Mesothelial cell of epicardium (in vitro differentiated cells): ENCODE data around the gene GRID1. TPM values are rescaled to one million over a fixed set of nuclear protein-coding genes. Genes with fewer than 3 reads are reported as not detected.

Experiments
- DNase-seq, 2 experiments: peaks; one replicate each; pipeline ENCODE4 v3.0.0; 2021; ENCODE audit warnings: low spot score in 2 of 2; ENCODE audit not compliant: unreplicated experiment in 2 of 2
- H3K27ac Mint-ChIP-seq: 2 replicates; pipeline ENCODE4 v1.8.0; 2021; ENCODE audit warnings: mixed read lengths
- H3K27me3 Mint-ChIP-seq: 2 replicates; pipeline ENCODE4 v1.8.0; 2021; ENCODE audit warnings: low read depth, mixed read lengths
- H3K36me3 Mint-ChIP-seq: 2 replicates; pipeline ENCODE4 v1.8.0; 2021; ENCODE audit warnings: mixed read lengths
- H3K4me1 Mint-ChIP-seq: 2 replicates; pipeline ENCODE4 v1.8.0; 2021; ENCODE audit warnings: mixed read lengths
- H3K4me3 Mint-ChIP-seq: 2 replicates; pipeline ENCODE4 v1.8.0; 2021; ENCODE audit warnings: mild to moderate bottlenecking, moderate library complexity, mixed read lengths
- H3K9me3 Mint-ChIP-seq: 2 replicates; pipeline ENCODE4 v1.8.0; 2021; ENCODE audit warnings: mixed read lengths
- total RNA-seq: library from RNA; stranded (reverse); gene quantifications from 3 replicates; pipeline ENCODE4 v1.2.1, GENCODE V29; 2021
- TF ChIP-seq, protein P1 (sequence below): fragments of 200-600 bp; sonication (generic); IDR thresholded peaks from one replicate; pipeline ENCODE4 v1.5.0; 2021; ENCODE audit warnings: antibody characterized with exemption; ENCODE audit not compliant: unreplicated experiment

GRID1 gene
- total RNA-seq, 1 donor from 2014 or later, result 0.22 TPM

- Mint-ChIP-seq H3K36me3 (no peaks in the 10 kb centered on the region), H3K4me1 (no peaks in the 10 kb centered on the region), H3K27ac (no peak overlapping the region), H3K9me3 (no peaks in the 10 kb centered on the region), H3K4me3 (no peak overlapping the region), H3K27me3 (peaks cover 40% of the 10 kb centered on the region)
- DNase-seq, result no peak
- TF ChIP-seq, protein P1, sequence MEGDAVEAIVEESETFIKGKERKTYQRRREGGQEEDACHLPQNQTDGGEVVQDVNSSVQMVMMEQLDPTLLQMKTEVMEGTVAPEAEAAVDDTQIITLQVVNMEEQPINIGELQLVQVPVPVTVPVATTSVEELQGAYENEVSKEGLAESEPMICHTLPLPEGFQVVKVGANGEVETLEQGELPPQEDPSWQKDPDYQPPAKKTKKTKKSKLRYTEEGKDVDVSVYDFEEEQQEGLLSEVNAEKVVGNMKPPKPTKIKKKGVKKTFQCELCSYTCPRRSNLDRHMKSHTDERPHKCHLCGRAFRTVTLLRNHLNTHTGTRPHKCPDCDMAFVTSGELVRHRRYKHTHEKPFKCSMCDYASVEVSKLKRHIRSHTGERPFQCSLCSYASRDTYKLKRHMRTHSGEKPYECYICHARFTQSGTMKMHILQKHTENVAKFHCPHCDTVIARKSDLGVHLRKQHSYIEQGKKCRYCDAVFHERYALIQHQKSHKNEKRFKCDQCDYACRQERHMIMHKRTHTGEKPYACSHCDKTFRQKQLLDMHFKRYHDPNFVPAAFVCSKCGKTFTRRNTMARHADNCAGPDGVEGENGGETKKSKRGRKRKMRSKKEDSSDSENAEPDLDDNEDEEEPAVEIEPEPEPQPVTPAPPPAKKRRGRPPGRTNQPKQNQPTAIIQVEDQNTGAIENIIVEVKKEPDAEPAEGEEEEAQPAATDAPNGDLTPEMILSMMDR, result no peak
Observed at GRCh38 chr10:86312701-86313270, 53.8 kb downstream of the GRID1 start.

DNA sequence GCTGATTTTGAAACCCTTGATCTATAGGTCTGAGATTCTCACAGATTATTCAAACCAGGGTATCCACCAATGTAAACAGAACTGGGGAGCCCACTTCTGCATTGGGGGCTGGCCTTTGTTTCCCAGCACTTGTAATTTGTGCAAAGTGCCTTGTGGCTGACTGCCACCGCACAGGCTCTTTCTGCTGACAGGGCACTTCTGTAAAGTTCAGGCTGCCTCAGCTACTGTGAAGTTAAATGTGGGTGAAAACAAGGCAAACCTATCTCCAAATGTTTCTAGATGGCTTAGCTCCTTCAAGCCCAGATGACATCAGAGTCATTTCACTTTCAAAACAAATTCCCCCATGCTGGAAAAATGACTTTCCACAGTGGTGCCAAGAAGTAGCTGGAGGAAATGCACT is 54.7 kb downstream of the GRID1 start:
- Mint-ChIP-seq H3K27ac (no peak overlapping the region), H3K4me1 (no peaks in the 10 kb centered on the region)
- no peak for DNase-seq

GRCh38 chr10:86311190-86311589 is 55.4 kb downstream of the GRID1 start:
- Mint-ChIP-seq H3K4me1 (no peaks in the 10 kb centered on the region), H3K27ac (no peak overlapping the region)
- no peak for DNase-seq

More for the DNA sequence above, 54.7 kb downstream of the GRID1 start:
- H3K9me3 Mint-ChIP-seq, result no peaks in the 10 kb centered on the region
- H3K4me3 Mint-ChIP-seq, result no peak overlapping the region
- peaks cover 37% of the 10 kb centered on the region for H3K27me3 Mint-ChIP-seq
- no peaks in the 10 kb centered on the region for H3K36me3 Mint-ChIP-seq
- TF ChIP-seq, protein P1, result no peak

GRCh38 chr10:86310702-86311101 is 55.9 kb downstream of the GRID1 start:
- Mint-ChIP-seq H3K27ac (no peak overlapping the region), H3K36me3 (no peaks in the 10 kb centered on the region), H3K27me3 (peaks cover 28% of the 10 kb centered on the region), H3K4me3 (no peak overlapping the region), H3K9me3 (no peaks in the 10 kb centered on the region), H3K4me1 (no peaks in the 10 kb centered on the region)
- TF ChIP-seq, protein P1, result no peak
- DNase-seq, result no peak

More at GRCh38 chr10:86311190-86311589, 55.4 kb downstream of the GRID1 start:
- no peaks in the 10 kb centered on the region for H3K36me3 Mint-ChIP-seq
- TF ChIP-seq, protein P1, result no peak
- peaks cover 33% of the 10 kb centered on the region for H3K27me3 Mint-ChIP-seq
- H3K4me3 Mint-ChIP-seq, result no peak overlapping the region
- H3K9me3 Mint-ChIP-seq, result no peaks in the 10 kb centered on the region

GRCh38 chr10:86310291-86310690 is 56.3 kb downstream of the GRID1 start:
- Mint-ChIP-seq H3K36me3 (no peaks in the 10 kb centered on the region), H3K4me1 (no peaks in the 10 kb centered on the region), H3K27ac (no peak overlapping the region), H3K27me3 (peaks cover 26% of the 10 kb centered on the region), H3K4me3 (no peak overlapping the region), H3K9me3 (no peaks in the 10 kb centered on the region)
- TF ChIP-seq, protein P1, result no peak
- DNase-seq, result no peak

DNA sequence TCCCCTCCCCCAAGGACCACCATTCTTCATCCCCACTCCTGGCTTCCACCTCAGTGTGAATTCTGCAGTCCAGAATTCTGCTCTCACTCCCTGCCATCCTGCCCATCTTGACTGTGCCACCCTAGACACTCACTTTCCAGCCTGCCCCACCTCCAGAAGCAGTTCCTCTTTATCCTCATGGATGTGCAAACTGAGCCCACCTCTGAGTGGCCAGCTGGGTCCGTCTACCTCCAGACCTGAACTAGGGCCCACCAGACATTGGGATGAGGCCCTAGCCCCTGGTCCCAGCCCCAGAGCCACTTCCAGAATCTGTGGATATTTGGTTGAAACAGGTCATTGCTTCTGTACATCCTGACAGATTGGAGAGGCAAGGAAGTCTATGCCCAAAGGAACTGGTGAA is 58.5 kb downstream of the GRID1 start:
- no peaks in the 10 kb centered on the region for H3K4me1 Mint-ChIP-seq
- H3K4me3 Mint-ChIP-seq, result no peak overlapping the region
- TF ChIP-seq, protein P1, result no peak
- no peak overlapping the region for H3K27ac Mint-ChIP-seq
- no peak for DNase-seq
- H3K9me3 Mint-ChIP-seq, result no peaks in the 10 kb centered on the region
- H3K27me3 Mint-ChIP-seq, result peaks cover 26% of the 10 kb centered on the region
- no peaks in the 10 kb centered on the region for H3K36me3 Mint-ChIP-seq
